Measurements from ENCODE around the gene ZNF469. TPM values are rescaled to one million over a fixed set of nuclear protein-coding genes. Genes with fewer than 3 reads are reported as not detected.

Gene ZNF469
- total RNA-seq, 1 experiment from 2014 or later, result 0.28 TPM

DNA sequence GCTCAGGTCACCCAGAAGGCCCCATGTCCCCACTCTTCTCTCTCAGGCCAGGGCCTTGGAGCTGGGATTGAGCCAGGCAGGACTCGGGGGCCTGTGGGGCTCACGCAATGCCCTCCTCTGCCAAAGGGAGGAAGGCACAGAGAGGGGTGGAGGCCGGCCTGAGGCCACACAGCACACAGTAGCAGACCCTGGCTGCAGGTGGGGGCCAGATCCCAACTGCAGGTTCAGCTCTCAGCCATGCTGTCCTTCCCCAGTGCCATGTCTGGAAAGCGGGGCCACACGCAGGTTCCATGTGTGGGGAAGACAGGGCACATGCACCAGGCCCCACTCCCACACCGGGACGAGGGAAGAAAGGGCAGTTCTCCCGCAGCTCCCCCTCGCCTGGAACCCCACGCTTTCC lies 37.0 kb downstream of the ZNF469 start:
- H3K36me3 ChIP-seq (replicated peaks; ENCODE audit: control insufficient read depth, insufficient read depth, low read length), result no peaks in the 10 kb centered on the region
- DNase-seq, result peak; percentile 63
- no peak overlapping the region for H3K4me3 ChIP-seq (ENCODE audit: insufficient read depth, low read depth, low read length)
- H3K27me3 ChIP-seq (ENCODE audit: control insufficient read depth, insufficient read depth, low read length), result no peaks in the 10 kb centered on the region

GRCh38 chr16:88420496-88420895 lies 37.7 kb downstream of the ZNF469 start:
- H3K4me3 ChIP-seq (ENCODE audit: insufficient read depth, low read depth, low read length), result no peak overlapping the region
- H3K27me3 ChIP-seq (ENCODE audit: control insufficient read depth, insufficient read depth, low read length), result no peaks in the 10 kb centered on the region
- peak; percentile 58 for DNase-seq
- H3K36me3 ChIP-seq (replicated peaks; ENCODE audit: control insufficient read depth, insufficient read depth, low read length), result no peaks in the 10 kb centered on the region

DNA sequence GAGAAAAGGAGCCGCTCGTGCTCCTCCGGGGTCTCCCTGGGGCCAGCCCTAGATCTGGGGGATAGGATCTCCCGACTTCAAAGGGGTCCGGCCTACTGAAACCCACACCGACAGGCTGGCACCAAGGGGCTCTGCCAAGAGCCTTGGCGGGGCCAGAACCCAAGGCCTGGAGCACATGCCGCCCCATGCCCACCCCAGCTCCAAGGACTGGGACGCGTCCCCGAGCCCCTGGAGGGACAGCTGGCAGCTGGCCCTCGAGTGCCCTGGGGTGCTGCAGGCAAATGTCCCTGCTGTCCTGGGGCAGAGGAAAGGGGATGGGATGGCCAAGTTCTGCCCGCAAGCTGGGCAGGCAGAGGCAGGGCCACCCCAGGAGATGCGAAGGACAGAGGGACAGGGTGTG lies 38.5 kb downstream of the ZNF469 start:
- Histone ChIP-seq H3K36me3 (replicated peaks; ENCODE audit: control insufficient read depth, insufficient read depth, low read length) (no peaks in the 10 kb centered on the region), H3K27me3 (ENCODE audit: control insufficient read depth, insufficient read depth, low read length) (no peaks in the 10 kb centered on the region), H3K4me3 (ENCODE audit: insufficient read depth, low read depth, low read length) (no peak overlapping the region)
- peak; percentile 63 for DNase-seq

DNA sequence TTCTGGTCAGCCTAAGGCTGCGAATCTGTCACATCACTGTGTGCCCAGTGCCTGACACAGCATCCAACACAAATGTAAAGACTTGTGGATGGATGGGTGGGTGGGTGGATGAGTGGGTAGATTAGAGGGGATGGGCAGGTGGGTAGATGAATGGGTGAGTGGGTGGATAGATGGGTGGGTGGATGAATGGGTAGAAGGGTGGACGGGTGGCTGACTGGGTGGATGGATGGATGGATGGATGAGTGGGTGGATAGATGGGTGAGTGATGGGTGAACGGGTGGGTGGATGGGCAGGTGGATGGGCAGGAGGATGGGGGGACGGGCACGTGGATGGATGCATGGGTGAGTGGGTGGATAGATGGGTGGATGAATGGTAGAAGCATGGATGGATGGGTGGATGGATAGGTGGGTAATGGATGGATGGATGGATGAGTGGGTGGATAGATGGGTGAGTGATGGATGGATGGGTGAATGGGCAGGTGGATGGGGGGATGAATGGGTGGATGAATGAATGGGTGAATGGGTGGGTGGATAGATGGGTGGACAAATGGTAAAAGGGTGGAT lies 39.2 kb downstream of the ZNF469 start:
- no peaks in the 10 kb centered on the region for H3K27me3 ChIP-seq (ENCODE audit: control insufficient read depth, insufficient read depth, low read length)
- H3K36me3 ChIP-seq (replicated peaks; ENCODE audit: control insufficient read depth, insufficient read depth, low read length), result no peaks in the 10 kb centered on the region
- DNase-seq, result no peak
- H3K4me3 ChIP-seq (ENCODE audit: insufficient read depth, low read depth, low read length), result no peak overlapping the region

DNA sequence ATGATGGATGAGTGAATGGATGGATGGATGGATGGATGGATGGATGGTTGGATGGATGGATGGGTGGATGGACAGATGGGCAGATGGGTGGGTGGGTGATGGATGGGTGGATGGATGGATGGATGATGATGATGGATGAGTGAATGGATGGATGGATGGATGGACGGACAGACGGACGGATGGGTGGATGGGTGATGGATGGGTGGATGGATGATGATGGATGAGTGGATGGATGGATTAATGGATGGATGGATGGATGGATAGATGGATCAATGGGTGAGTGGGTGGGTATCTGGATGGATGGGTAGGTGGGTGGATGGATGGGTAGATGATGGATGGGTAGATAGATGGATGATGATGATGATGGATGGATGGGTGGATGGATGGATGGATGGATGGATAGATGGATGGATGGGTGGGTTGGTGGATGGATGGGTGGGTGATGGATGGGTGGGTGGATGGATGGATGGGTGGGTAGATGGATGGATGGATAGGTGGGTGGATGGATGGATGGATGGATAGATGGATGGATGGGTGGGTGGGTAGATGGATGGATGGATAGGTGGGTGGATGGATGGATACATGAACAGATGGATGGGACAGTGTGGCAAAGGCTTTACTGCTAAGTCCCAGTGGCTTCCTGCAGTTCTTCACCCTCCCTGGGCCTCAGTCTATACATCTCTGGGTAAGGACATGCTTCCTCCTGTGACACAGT lies 40.1 kb downstream of the ZNF469 start:
- DNase-seq, result no peak
- Histone ChIP-seq H3K27me3 (ENCODE audit: control insufficient read depth, insufficient read depth, low read length) (no peaks in the 10 kb centered on the region), H3K36me3 (replicated peaks; ENCODE audit: control insufficient read depth, insufficient read depth, low read length) (no peaks in the 10 kb centered on the region), H3K4me3 (ENCODE audit: insufficient read depth, low read depth, low read length) (no peak overlapping the region)

- H3K4me3 ChIP-seq (ENCODE audit: insufficient read depth, low read depth, low read length), result no peak overlapping the region
- no peaks in the 10 kb centered on the region for H3K27me3 ChIP-seq (ENCODE audit: control insufficient read depth, insufficient read depth, low read length)
- H3K36me3 ChIP-seq (replicated peaks; ENCODE audit: control insufficient read depth, insufficient read depth, low read length), result no peaks in the 10 kb centered on the region
These were observed 40.7 kb downstream of the ZNF469 start for GRCh38 chr16:88423448-88423850.

GRCh38 chr16:88424587-88425235 lies 42.0 kb downstream of the ZNF469 start:
- H3K27me3 ChIP-seq (ENCODE audit: control insufficient read depth, insufficient read depth, low read length), result no peaks in the 10 kb centered on the region
- no peak overlapping the region for H3K4me3 ChIP-seq (ENCODE audit: insufficient read depth, low read depth, low read length)
- no peaks in the 10 kb centered on the region for H3K36me3 ChIP-seq (replicated peaks; ENCODE audit: control insufficient read depth, insufficient read depth, low read length)
- peak; percentile 65 for DNase-seq

More at GRCh38 chr16:88423448-88423850, 40.7 kb downstream of the ZNF469 start:
- no peak for DNase-seq

DNA sequence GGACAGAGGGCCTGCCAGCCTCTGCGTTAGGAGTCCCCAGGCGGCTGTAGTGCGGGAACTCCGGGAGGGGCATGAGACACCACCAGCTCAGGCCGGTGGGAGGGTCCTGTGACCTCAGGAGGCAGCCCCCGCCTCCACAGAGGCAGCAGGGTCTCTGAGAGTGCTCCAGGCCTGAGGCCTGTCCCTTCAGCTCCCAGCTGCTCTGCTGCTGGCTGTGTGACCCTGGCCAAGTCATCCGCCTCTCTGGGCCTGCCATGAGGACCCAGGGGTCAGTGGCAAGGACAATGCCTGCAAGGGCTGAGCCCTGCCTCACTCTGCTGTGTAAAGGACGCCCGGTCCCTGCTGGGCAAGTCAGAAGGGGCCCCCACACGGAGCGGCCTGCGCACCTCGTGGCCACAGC lies 43.3 kb downstream of the ZNF469 start:
- DNase-seq, result peak; percentile 65
- Histone ChIP-seq H3K4me3 (ENCODE audit: insufficient read depth, low read depth, low read length) (no peak overlapping the region), H3K27me3 (ENCODE audit: control insufficient read depth, insufficient read depth, low read length) (no peaks in the 10 kb centered on the region), H3K36me3 (replicated peaks; ENCODE audit: control insufficient read depth, insufficient read depth, low read length) (no peaks in the 10 kb centered on the region)

- H3K36me3 ChIP-seq (replicated peaks; ENCODE audit: control insufficient read depth, insufficient read depth, low read length), result no peaks in the 10 kb centered on the region
- DNase-seq, result peak; percentile 61
- H3K4me3 ChIP-seq (ENCODE audit: insufficient read depth, low read depth, low read length), result no peak overlapping the region
- no peaks in the 10 kb centered on the region for H3K27me3 ChIP-seq (ENCODE audit: control insufficient read depth, insufficient read depth, low read length)
These were observed 44.6 kb downstream of the ZNF469 start for GRCh38 chr16:88427376-88427775.

DNA sequence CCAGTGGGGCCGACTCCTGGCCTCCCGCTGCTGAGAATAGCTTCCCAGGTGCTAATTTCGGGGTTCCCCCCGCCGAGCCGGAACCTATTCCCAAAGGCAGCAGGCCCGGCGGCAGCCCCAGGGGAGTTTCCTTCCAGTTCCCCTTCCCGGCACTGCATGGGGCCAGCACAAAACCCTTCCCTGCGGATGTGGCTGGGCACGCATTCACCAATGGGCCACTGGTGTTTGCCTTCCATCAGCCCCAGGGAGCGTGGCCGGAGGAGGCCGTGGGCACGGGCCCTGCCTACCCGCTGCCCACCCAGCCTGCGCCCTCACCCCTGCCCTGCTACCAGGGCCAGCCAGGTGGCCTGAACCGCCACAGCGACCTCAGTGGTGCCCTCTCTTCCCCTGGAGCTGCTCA lies 45.4 kb downstream of the ZNF469 start:
- no peak overlapping the region for H3K4me3 ChIP-seq (ENCODE audit: insufficient read depth, low read depth, low read length)
- peak; percentile 70 for DNase-seq
- no peaks in the 10 kb centered on the region for H3K27me3 ChIP-seq (ENCODE audit: control insufficient read depth, insufficient read depth, low read length)
- no peaks in the 10 kb centered on the region for H3K36me3 ChIP-seq (replicated peaks; ENCODE audit: control insufficient read depth, insufficient read depth, low read length)

- peak; percentile 65 for DNase-seq
- Histone ChIP-seq H3K27me3 (ENCODE audit: control insufficient read depth, insufficient read depth, low read length) (no peaks in the 10 kb centered on the region), H3K4me3 (ENCODE audit: insufficient read depth, low read depth, low read length) (no peak overlapping the region), H3K36me3 (replicated peaks; ENCODE audit: control insufficient read depth, insufficient read depth, low read length) (no peaks in the 10 kb centered on the region)
These were observed 46.0 kb downstream of the ZNF469 start for GRCh38 chr16:88428616-88429386.

GRCh38 chr16:88429387-88430184 lies 46.8 kb downstream of the ZNF469 start:
- Histone ChIP-seq H3K27me3 (ENCODE audit: control insufficient read depth, insufficient read depth, low read length) (no peaks in the 10 kb centered on the region), H3K4me3 (ENCODE audit: insufficient read depth, low read depth, low read length) (no peak overlapping the region), H3K36me3 (replicated peaks; ENCODE audit: control insufficient read depth, insufficient read depth, low read length) (no peaks in the 10 kb centered on the region)
- peak; percentile 68 for DNase-seq

- no peaks in the 10 kb centered on the region for H3K27me3 ChIP-seq (ENCODE audit: control insufficient read depth, insufficient read depth, low read length)
- DNase-seq, result peak; percentile 71
- no peaks in the 10 kb centered on the region for H3K36me3 ChIP-seq (replicated peaks; ENCODE audit: control insufficient read depth, insufficient read depth, low read length)
- H3K4me3 ChIP-seq (ENCODE audit: insufficient read depth, low read depth, low read length), result no peak overlapping the region
These were observed 47.4 kb downstream of the ZNF469 start for GRCh38 chr16:88430185-88430523.

Measured in H7 (cell line).